Measurements from ENCODE around the gene PDZRN4. TPM values are rescaled to one million over a fixed set of nuclear protein-coding genes. Genes with fewer than 3 reads are reported as not detected.

The PDZRN4 gene
- total and polyA plus RNA-seq, 9 donors = 1.5 to 5.0 (median 2.9) TPM

DNA sequence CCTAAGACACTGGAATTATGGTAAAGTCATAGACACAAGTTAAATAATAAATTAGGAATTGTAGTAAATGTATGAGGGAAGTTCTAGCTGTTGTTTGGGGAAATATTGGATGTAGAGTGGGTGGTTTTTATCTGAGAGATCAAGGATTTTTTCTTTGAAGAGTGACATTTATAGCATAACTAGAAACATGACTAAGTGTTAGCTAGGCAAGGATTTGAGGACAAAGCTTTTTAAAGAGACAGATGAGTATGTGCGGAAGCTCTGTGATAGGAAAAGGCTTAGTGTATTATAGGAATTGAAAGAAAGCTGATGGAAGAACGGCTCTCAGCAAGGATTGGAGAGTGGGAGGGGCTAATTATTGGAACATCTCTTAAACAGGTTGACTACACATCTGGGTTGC is 24.5 kb downstream of the PDZRN4 start:
- no peaks in the 10 kb centered on the region for H3K4me1 ChIP-seq (ENCODE audit: control insufficient read depth, insufficient read depth, low read length)
- H3K36me3 ChIP-seq (ENCODE audit: control insufficient read depth, insufficient read depth, low read length) = no peaks in the 10 kb centered on the region
- 0% methylated on average over 1 of the region's 2 CpGs for WGBS (ENCODE audit: insufficient coverage)

DNA sequence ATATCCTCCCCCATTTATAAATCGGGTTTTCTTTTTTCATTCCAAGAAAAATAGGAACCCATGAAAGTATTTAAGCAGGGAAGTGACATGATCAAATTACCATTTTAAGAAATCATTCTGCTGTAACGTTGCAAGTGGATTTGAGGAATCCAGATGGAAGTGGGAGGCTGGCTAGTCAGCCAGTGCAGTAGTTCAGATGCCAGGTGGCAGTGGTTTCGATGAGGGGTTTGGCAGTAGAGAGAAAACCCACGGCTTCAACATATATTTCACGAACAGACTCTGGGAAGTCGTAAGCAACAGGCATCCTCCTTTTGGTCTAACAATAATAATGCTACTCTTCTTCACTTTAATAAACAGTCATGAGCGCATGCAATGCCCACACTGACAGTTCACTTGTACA is 25.0 kb downstream of the PDZRN4 start:
- no peaks in the 10 kb centered on the region for H3K36me3 ChIP-seq (ENCODE audit: control insufficient read depth, insufficient read depth, low read length)
- no peak overlapping the region for H3K4me3 ChIP-seq (ENCODE audit: low read length)
- DNase-seq = no peak
- H3K27me3 ChIP-seq (ENCODE audit: control insufficient read depth, insufficient read depth, low read length) = no peaks in the 10 kb centered on the region
- no peaks in the 10 kb centered on the region for H3K4me1 ChIP-seq (ENCODE audit: control insufficient read depth, insufficient read depth, low read length)
- 60% methylated on average over 2 of the region's 7 CpGs for WGBS (ENCODE audit: insufficient coverage)
- no peak overlapping the region for H3K27ac ChIP-seq (ENCODE audit: low read length)
- no peaks in the 10 kb centered on the region for H3K9me3 ChIP-seq (replicated peaks; ENCODE audit: control insufficient read depth, low read depth, low read length)

More for the DNA sequence above, 24.5 kb downstream of the PDZRN4 start:
- no peak overlapping the region for H3K27ac ChIP-seq (ENCODE audit: low read length)
- no peak for DNase-seq
- no peaks in the 10 kb centered on the region for H3K27me3 ChIP-seq (ENCODE audit: control insufficient read depth, insufficient read depth, low read length)
- no peak overlapping the region for H3K4me3 ChIP-seq (ENCODE audit: low read length)
- H3K9me3 ChIP-seq (replicated peaks; ENCODE audit: control insufficient read depth, low read depth, low read length) = no peaks in the 10 kb centered on the region

DNA sequence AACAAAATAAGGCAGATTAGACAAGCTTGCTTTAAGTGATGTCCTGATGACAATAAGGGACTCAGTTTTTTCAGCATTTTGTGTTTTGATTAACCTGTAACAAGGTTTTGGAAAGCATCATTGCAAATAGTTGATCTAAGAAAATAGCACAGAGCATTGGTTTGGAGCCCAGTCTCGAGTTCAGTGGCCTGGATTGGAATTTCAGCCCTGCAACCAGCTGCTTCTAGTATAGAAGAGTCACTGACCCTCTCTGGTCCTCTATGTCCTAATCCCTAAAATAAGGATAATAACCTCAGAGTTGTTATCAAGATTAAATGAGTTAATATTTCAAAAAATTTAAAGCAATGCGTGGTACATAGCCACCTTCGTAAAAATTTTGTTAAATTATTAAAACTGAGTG is 25.5 kb downstream of the PDZRN4 start:
- no peaks in the 10 kb centered on the region for H3K27me3 ChIP-seq (ENCODE audit: control insufficient read depth, insufficient read depth, low read length)
- no peak for DNase-seq
- no peak overlapping the region for H3K4me3 ChIP-seq (ENCODE audit: low read length)
- no peak overlapping the region for H3K27ac ChIP-seq (ENCODE audit: low read length)
- H3K36me3 ChIP-seq (ENCODE audit: control insufficient read depth, insufficient read depth, low read length) = no peaks in the 10 kb centered on the region
- no peaks in the 10 kb centered on the region for H3K9me3 ChIP-seq (replicated peaks; ENCODE audit: control insufficient read depth, low read depth, low read length)
- no peaks in the 10 kb centered on the region for H3K4me1 ChIP-seq (ENCODE audit: control insufficient read depth, insufficient read depth, low read length)
- 20% methylated on average over 1 of the region's 3 CpGs for WGBS (ENCODE audit: insufficient coverage)

DNA sequence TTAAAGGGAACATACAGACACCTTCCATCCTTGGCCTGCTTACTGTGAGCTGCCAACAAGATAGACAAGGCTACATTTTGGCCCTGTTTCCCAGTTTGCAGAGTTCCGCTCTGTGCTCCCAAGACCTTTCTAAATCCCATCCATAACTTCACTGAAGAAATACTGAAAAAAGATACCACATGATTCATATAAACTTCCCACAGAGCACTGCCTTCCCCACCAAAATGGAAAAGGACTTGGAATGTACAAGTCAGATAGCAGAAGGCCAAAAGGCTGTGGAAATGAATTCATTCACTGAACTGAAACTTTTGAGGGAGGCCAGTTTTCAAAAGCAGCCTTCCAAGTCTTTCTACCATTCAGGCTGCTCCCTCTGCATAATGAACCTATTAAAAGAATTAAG is 29.6 kb downstream of the PDZRN4 start:
- Histone ChIP-seq H3K27me3 (ENCODE audit: control insufficient read depth, insufficient read depth, low read length) (no peaks in the 10 kb centered on the region), H3K9me3 (replicated peaks; ENCODE audit: control insufficient read depth, low read depth, low read length) (no peaks in the 10 kb centered on the region), H3K27ac (ENCODE audit: low read length) (no peak overlapping the region), H3K36me3 (ENCODE audit: control insufficient read depth, insufficient read depth, low read length) (no peaks in the 10 kb centered on the region), H3K4me3 (ENCODE audit: low read length) (no peak overlapping the region), H3K4me1 (ENCODE audit: control insufficient read depth, insufficient read depth, low read length) (no peaks in the 10 kb centered on the region)
- DNase-seq = no peak
- WGBS (ENCODE audit: insufficient coverage) = no CpG with 5 or more reads among the region's 1 CpG

DNA sequence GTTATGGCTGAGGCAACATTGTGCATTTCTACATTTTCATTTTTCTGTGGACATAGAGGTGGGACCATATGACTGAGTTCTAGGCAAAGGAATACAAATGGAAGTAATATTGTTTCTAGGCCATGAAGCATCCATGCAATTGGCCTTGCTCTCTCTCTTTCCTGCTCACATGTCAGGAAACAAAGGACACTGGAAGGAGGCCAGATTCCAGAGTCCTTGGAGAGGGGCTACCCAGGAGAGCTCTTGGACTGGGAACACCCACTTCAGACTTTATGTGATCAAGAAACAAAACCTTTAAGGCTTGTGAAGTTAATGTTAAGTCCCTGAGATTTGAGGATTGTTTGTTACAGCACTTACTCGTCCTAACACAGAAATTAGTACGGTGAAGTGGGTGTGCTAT is 32.8 kb downstream of the PDZRN4 start:
- Histone ChIP-seq H3K27ac (ENCODE audit: low read length) (no peak overlapping the region), H3K36me3 (ENCODE audit: control insufficient read depth, insufficient read depth, low read length) (no peaks in the 10 kb centered on the region), H3K27me3 (ENCODE audit: control insufficient read depth, insufficient read depth, low read length) (no peaks in the 10 kb centered on the region), H3K4me1 (ENCODE audit: control insufficient read depth, insufficient read depth, low read length) (no peaks in the 10 kb centered on the region), H3K9me3 (replicated peaks; ENCODE audit: control insufficient read depth, low read depth, low read length) (no peaks in the 10 kb centered on the region), H3K4me3 (ENCODE audit: low read length) (no peak overlapping the region)
- WGBS (ENCODE audit: insufficient coverage) = no CpG with 5 or more reads among the region's 2 CpGs
- no peak for DNase-seq

DNA sequence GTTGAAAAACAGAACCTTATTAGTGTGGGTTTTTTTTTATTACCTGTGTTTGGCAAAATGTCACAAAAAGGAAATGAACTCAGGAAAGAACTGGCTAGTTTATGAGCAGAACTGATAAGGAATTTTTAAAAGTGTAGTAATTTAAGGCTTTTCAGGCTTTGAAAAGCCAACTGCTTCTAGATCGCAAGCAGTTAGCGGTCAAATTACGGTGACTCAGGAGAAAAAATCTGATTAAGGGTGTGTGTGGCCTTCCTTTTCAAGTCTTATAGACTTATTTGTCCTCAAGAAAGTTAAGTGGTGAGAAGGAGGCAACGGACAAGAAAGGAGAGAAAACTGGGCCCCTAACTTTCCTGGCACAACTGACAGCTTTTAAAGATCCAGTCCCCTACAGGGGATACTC is 33.4 kb downstream of the PDZRN4 start:
- Histone ChIP-seq H3K27me3 (ENCODE audit: control insufficient read depth, insufficient read depth, low read length) (no peaks in the 10 kb centered on the region), H3K36me3 (ENCODE audit: control insufficient read depth, insufficient read depth, low read length) (no peaks in the 10 kb centered on the region), H3K27ac (ENCODE audit: low read length) (no peak overlapping the region), H3K4me1 (ENCODE audit: control insufficient read depth, insufficient read depth, low read length) (no peaks in the 10 kb centered on the region), H3K9me3 (replicated peaks; ENCODE audit: control insufficient read depth, low read depth, low read length) (no peaks in the 10 kb centered on the region), H3K4me3 (ENCODE audit: low read length) (no peak overlapping the region)
- DNase-seq = no peak
- 81% methylated on average over 2 of the region's 4 CpGs for WGBS (ENCODE audit: insufficient coverage)

DNA sequence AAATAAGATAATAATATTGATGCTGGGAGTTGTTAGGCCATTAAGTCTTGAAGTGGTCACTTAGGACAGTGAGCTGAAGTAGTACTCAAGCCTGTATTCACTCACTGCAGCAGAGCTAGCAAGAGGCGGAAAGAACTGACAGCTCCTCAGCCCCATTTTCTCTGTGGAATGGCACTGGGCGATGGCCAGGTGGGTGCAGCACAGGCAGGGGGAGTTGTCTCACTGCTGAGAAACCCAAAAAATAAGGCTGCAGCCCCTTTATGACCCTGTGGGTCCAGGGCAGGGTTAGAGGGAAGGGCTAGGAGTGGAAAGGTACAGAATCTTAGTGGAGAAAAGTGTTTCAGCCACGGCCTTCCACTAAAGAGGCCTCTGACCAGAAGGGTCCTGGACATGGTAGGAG is 35.5 kb downstream of the PDZRN4 start:
- Histone ChIP-seq H3K36me3 (ENCODE audit: control insufficient read depth, insufficient read depth, low read length) (no peaks in the 10 kb centered on the region), H3K4me3 (ENCODE audit: low read length) (no peak overlapping the region), H3K4me1 (ENCODE audit: control insufficient read depth, insufficient read depth, low read length) (no peaks in the 10 kb centered on the region), H3K9me3 (replicated peaks; ENCODE audit: control insufficient read depth, low read depth, low read length) (no peaks in the 10 kb centered on the region), H3K27ac (ENCODE audit: low read length) (no peak overlapping the region), H3K27me3 (ENCODE audit: control insufficient read depth, insufficient read depth, low read length) (no peaks in the 10 kb centered on the region)
- 79% methylated on average over 3 of the region's 3 CpGs for WGBS (ENCODE audit: insufficient coverage)
- no peak for DNase-seq

DNA sequence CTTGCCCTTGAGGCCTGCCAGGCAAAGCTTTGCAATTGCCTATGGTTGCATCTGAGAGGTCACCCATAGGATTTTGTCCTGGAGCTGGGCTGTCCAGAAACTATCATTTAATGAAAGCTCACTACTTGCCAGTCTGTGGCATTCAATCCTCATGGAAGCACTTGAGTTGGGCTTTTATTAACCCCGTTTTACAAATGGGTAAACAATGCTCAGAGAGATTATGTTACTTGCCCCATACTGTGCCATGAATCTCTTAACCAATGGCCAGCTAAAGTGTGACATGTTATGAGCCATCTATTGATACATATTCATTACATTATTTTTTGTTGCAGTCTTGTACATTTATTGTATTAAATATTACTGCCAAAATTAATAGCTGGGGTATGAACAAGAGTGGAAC is 35.9 kb downstream of the PDZRN4 start:
- Histone ChIP-seq H3K27ac (ENCODE audit: low read length) (no peak overlapping the region), H3K9me3 (replicated peaks; ENCODE audit: control insufficient read depth, low read depth, low read length) (no peaks in the 10 kb centered on the region), H3K4me1 (ENCODE audit: control insufficient read depth, insufficient read depth, low read length) (no peaks in the 10 kb centered on the region), H3K27me3 (ENCODE audit: control insufficient read depth, insufficient read depth, low read length) (no peaks in the 10 kb centered on the region), H3K36me3 (ENCODE audit: control insufficient read depth, insufficient read depth, low read length) (no peaks in the 10 kb centered on the region), H3K4me3 (ENCODE audit: low read length) (no peak overlapping the region)
- no peak for DNase-seq
- WGBS (ENCODE audit: insufficient coverage) = no CpG with 5 or more reads among the region's 1 CpG

DNA sequence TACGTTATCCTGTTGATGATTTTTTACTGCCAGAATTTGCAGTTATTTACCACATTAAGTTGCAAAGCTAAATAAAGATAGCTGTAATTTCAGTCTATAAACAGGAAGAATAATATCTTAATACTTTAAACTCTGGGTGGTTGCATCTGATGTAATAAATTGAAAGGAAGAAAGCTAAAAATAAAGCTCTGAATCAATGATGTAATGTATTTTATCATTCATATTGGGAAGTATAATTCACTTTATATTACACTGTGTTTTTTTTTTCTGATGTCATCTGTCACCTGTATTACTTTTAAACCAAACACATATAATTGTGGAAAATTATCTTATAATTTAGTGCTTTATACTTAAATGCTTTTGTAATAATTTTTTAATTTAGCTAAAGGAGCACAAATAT is 37.1 kb downstream of the PDZRN4 start:
- no CpG with 5 or more reads among the region's 1 CpG for WGBS (ENCODE audit: insufficient coverage)
- Histone ChIP-seq H3K9me3 (replicated peaks; ENCODE audit: control insufficient read depth, low read depth, low read length) (no peaks in the 10 kb centered on the region), H3K4me3 (ENCODE audit: low read length) (no peak overlapping the region), H3K4me1 (ENCODE audit: control insufficient read depth, insufficient read depth, low read length) (no peaks in the 10 kb centered on the region), H3K27ac (ENCODE audit: low read length) (no peak overlapping the region), H3K36me3 (ENCODE audit: control insufficient read depth, insufficient read depth, low read length) (no peaks in the 10 kb centered on the region), H3K27me3 (ENCODE audit: control insufficient read depth, insufficient read depth, low read length) (no peaks in the 10 kb centered on the region)
- DNase-seq = no peak

DNA sequence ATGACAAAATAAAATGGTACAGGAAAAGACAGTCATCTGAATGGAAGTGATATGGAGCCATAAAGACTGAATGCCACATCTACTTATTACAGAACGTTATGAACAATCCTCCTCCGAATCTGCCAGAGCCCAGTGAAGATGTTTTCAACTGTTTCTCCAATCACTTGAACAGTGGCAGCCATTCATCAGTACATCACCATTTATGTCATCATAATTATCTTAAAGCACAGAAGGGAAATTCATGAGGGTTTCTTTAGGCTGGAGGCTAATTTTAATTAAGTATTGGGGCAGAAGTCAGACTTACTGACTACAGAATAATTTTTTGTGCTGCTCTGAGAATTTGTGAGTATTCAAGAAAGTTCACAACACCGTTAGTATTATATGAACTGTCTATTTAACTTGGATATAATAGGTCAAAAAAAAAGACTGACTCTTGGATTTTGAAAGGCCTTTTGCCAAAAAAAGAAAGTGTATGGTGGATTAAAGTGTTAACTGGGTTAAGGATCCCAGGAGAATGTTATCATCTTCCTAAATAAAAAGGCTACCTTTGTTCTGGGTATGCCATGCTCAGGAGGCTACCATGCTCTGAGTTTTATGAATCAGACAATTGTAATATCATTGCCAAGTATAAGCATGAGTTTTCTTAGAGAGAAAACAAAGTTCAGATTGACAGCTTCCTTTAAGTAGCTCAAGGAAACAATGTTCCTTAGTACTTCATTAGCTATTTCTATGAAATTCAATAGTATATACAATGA is 40.1 kb downstream of the PDZRN4 start:
- Histone ChIP-seq H3K27ac (ENCODE audit: low read length) (no peak overlapping the region), H3K27me3 (ENCODE audit: control insufficient read depth, insufficient read depth, low read length) (no peaks in the 10 kb centered on the region), H3K9me3 (replicated peaks; ENCODE audit: control insufficient read depth, low read depth, low read length) (no peaks in the 10 kb centered on the region), H3K4me1 (ENCODE audit: control insufficient read depth, insufficient read depth, low read length) (no peaks in the 10 kb centered on the region), H3K4me3 (ENCODE audit: low read length) (no peak overlapping the region), H3K36me3 (ENCODE audit: control insufficient read depth, insufficient read depth, low read length) (no peaks in the 10 kb centered on the region)
- no peak for DNase-seq
- WGBS (ENCODE audit: insufficient coverage) = 60% methylated on average over 1 of the region's 3 CpGs

DNA sequence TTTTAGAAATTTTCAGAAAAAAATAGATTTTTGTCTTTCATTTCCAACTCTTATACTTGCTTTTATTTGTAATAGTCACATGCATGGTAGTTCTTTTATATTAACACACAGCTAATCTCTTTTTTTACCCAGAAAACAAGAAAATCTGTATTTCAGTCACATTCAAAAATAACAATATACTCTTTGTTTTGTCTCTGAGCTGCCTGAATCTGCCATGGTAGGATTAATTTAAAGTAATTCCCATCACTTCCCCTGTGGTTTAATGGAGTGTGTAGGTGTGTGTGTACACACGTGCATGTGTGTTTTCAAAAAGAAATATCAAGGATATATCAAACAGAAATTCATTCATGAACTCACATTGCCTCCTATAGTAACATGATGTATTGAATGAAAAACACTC is 42.6 kb downstream of the PDZRN4 start:
- H3K4me3 ChIP-seq (ENCODE audit: low read length) = no peak overlapping the region
- no peaks in the 10 kb centered on the region for H3K36me3 ChIP-seq (ENCODE audit: control insufficient read depth, insufficient read depth, low read length)
- H3K4me1 ChIP-seq (ENCODE audit: control insufficient read depth, insufficient read depth, low read length) = no peaks in the 10 kb centered on the region
- no peak for DNase-seq
- H3K27me3 ChIP-seq (ENCODE audit: control insufficient read depth, insufficient read depth, low read length) = no peaks in the 10 kb centered on the region
- WGBS (ENCODE audit: insufficient coverage) = no CpG with 5 or more reads among the region's 1 CpG
- no peaks in the 10 kb centered on the region for H3K9me3 ChIP-seq (replicated peaks; ENCODE audit: control insufficient read depth, low read depth, low read length)
- no peak overlapping the region for H3K27ac ChIP-seq (ENCODE audit: low read length)

All from muscle of leg (tissue), 11 donors.